Endothelial cell of umbilical vein (primary cell): ENCODE data around the gene FSTL4. TPM values are rescaled to one million over a fixed set of nuclear protein-coding genes. Genes with fewer than 3 reads are reported as not detected.
A peak's percentile ranks its signal among the peaks of the same experiment; 100 is the strongest.

ENCODE experiments used
- BruUV-seq: library from RNA; stranded (reverse); fragments of 400-500 nt; replicated peaks from 2 replicates; lab custom pipeline; 2021; lab: Mats Ljungman, UMichigan
- CTCF ChIA-PET: fragments of 300-600, 350-600 bp; sonication (Branson Sonifier 250); formaldehyde crosslinking; loops from one replicate; lab custom pipeline; 2021; ENCODE audit warnings: antibody characterized with exemption, inconsistent platforms; lab: Charles Lee
- POLR2A ChIA-PET: fragments of 300-600, 350-600 bp; sonication (Branson Sonifier 250); formaldehyde crosslinking; loops from one replicate; lab custom pipeline; 2021; ENCODE audit warnings: antibody characterized with exemption, inconsistent platforms; lab: Charles Lee
- DNase-seq: peaks from one replicate; pipeline ENCODE4 v3.0.0-alpha.2; 2011; ENCODE audit warnings: low read depth, low spot score
- FAIRE-seq: peaks from 2 replicates; lab custom pipeline; 2011; peaks lifted over from hg19 to GRCh38; lab: Jason Lieb, UNC
- H2AFZ ChIP-seq: 2 replicates; pipeline ENCODE4 v1.6.0; 2012; ENCODE audit warnings: low read depth, low read length, control low read depth, inconsistent platforms
- H3K27ac ChIP-seq: 2 replicates; pipeline ENCODE4 v1.5.1; 2011; ENCODE audit warnings: low read depth, mild to moderate bottlenecking, control low read depth, low read length, moderate library complexity; ENCODE audit not compliant: insufficient read depth
- H3K27me3 ChIP-seq, 2 experiments: 2 replicates each; pipeline versions ENCODE4 v1.6.0 to v1.6.1; 2011; ENCODE audit warnings: low read length in 2 of 2, mixed read lengths in 1 of 2; ENCODE audit not compliant: control insufficient read depth in 2 of 2, insufficient read depth in 2 of 2
- H3K36me3 ChIP-seq, 2 experiments: 2 replicates in 1 of 2; 3 replicates in 1 of 2; pipeline ENCODE4 v1.5.1; 2011; ENCODE audit warnings: low read length in 2 of 2, mild to moderate bottlenecking in 1 of 2, moderate library complexity in 1 of 2; ENCODE audit not compliant: control insufficient read depth in 2 of 2, insufficient read depth in 2 of 2; ENCODE audit errors: extremely low read depth in 1 of 2
- H3K4me1 ChIP-seq: 3 replicates; pipeline ENCODE4 v1.5.1; 2011; ENCODE audit warnings: mild to moderate bottlenecking, low read length; ENCODE audit not compliant: control insufficient read depth, insufficient read depth; ENCODE audit errors: extremely low read depth
- H3K4me2 ChIP-seq: 2 replicates; pipeline ENCODE4 v1.6.1; 2011; ENCODE audit warnings: low read length, control low read depth, mixed read lengths; ENCODE audit not compliant: insufficient read depth
- H3K4me3 ChIP-seq, 3 experiments: fragments of 200-600 bp in 1 of 3; sonication (generic), shearing (Covaris generic) in 1 of 3; replicated peaks in 1 of 3; 2 replicates each; pipeline ENCODE4 v1.5.1; 2011 to 2016; ENCODE audit warnings: control low read depth in 3 of 3, low read length in 3 of 3, mild to moderate bottlenecking in 2 of 3, inconsistent platforms in 1 of 3, low read depth in 1 of 3, moderate library complexity in 1 of 3; ENCODE audit not compliant: insufficient read depth in 1 of 3
- H3K79me2 ChIP-seq: 2 replicates; pipeline ENCODE4 v1.6.0; 2012; ENCODE audit warnings: low read length, inconsistent platforms; ENCODE audit not compliant: control insufficient read depth, insufficient read depth
- H3K9ac ChIP-seq: replicated peaks from 2 replicates; pipeline ENCODE3; 2011; ENCODE audit warnings: low read length, control low read depth; ENCODE audit not compliant: insufficient read depth; ENCODE audit errors: extremely low read depth
- H3K9me1 ChIP-seq: replicated peaks from 3 replicates; pipeline ENCODE4 v1.6.0; 2011; ENCODE audit warnings: mild to moderate bottlenecking, low read length; ENCODE audit not compliant: control insufficient read depth, insufficient read depth; ENCODE audit errors: extremely low read depth
- H3K9me3 ChIP-seq: replicated peaks from 2 replicates; pipeline ENCODE4 v1.5.1; 2012; ENCODE audit warnings: low read length, inconsistent platforms; ENCODE audit not compliant: control insufficient read depth, insufficient read depth
- H4K20me1 ChIP-seq: replicated peaks from 2 replicates; pipeline ENCODE3; 2011; ENCODE audit warnings: mild to moderate bottlenecking, low read length; ENCODE audit not compliant: control insufficient read depth, insufficient read depth; ENCODE audit errors: extremely low read depth
- EZH2 ChIP-seq: IDR thresholded peaks from 2 replicates; pipeline ENCODE4 v1.6.1; 2012; ENCODE audit warnings: borderline replicate concordance, low read depth, mild to moderate bottlenecking, moderate library complexity, low read length, inconsistent platforms; ENCODE audit not compliant: severe bottlenecking
- FOS ChIP-seq: IDR thresholded peaks from 2 replicates; pipeline ENCODE4 v1.6.1; 2011; ENCODE audit warnings: mild to moderate bottlenecking, low read length, moderate library complexity, borderline replicate concordance; ENCODE audit not compliant: insufficient read depth
- GATA2 ChIP-seq: IDR thresholded peaks from 2 replicates; pipeline ENCODE4 v1.7.0; 2011; ENCODE audit warnings: low read depth, mild to moderate bottlenecking, moderate library complexity, mixed read lengths, low read length; ENCODE audit not compliant: insufficient read length, insufficient read depth
- dilution Hi-C: fragments of 300-500 bp; cut with MboI; formaldehyde crosslinking; loops from one replicate; pipeline ENCODE4 v1.15.0; 2019; ENCODE audit warnings: low sequenced_read_pairs; ENCODE audit not compliant: extremely low pct_ligation_motif_present
- intact Hi-C: fragments of 100-400 bp; cut with micrococcal nuclease; formaldehyde crosslinking; loops from one replicate; pipeline ENCODE4 v1.10.0; 2022
- polyA plus RNA-seq, 4 experiments: library from polyadenylated mRNA; depleted of rRNA in 3 of 4; stranded (reverse) in 3 of 4; unstranded in 1 of 4; fragments of >200 nt; gene quantifications; 2 replicates each; pipeline versions ENCODE4 v1.2.1 to v1.2.3, GENCODE V29; 2011 to 2012; ENCODE audit warnings: missing spikeins in 1 of 4
- total RNA-seq: library from RNA; stranded (reverse); gene quantifications from 2 replicates; pipeline ENCODE4 v1.2.3, GENCODE V29; 2021
- TF ChIP-seq, protein P1 (sequence below), 2 donors: IDR thresholded peaks; 1 replicate in 1 of 2; 2 replicates in 1 of 2; pipeline ENCODE4 v1.5.1; 2011; ENCODE audit warnings: low read length in 2 of 2, mild to moderate bottlenecking in 2 of 2, moderate library complexity in 2 of 2, control low read depth in 1 of 2, inconsistent platforms in 1 of 2, low read depth in 1 of 2; ENCODE audit not compliant: insufficient read depth in 1 of 2; ENCODE audit errors: extremely low read depth in 1 of 2
- TF ChIP-seq, protein P2 (sequence below): IDR thresholded peaks from 2 replicates; pipeline ENCODE4 v1.6.1; 2011; ENCODE audit not compliant: insufficient read depth, insufficient read length

Gene FSTL4
- total and polyA plus RNA-seq, 2 donors (not counting 3 experiments of a cell fraction or from before 2014, with no cell fraction given), result 0.18 TPM; not detected in 1

DNA sequence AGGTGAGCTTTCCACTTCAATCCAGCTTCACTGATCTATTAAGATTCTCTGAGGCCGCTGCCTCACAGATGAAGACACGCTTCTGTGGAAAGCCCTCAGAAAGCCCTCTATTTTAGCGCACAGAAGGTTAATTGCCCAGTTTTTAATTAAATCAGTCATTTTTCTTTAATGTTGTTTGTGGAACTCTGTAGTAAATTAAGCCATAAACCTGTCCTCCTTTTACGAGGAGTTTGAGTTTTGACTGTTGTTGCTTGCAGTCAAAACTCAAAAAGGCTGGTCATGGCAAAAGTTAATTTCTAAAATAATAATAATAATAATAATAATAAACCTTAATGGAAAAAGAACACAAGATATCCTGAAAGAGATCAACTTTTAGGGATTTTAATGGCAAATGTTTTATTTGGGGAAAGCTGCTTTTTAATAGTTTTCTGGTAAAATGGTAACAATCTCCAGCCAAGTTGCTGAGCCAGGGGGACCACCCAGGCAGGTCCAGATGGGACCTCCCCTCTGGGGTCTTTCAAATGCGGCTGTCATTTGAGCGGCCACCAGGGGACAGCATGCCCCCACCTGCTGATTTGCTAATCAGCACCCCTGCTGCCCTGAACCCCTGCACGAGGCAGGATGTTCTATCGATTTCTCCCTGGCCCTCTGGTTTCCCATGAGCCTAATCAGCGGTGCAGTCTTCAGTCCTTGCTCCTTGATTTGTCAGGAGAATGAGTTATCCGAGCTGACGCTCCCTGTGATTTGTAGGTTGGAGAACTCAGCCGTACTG, 247.2 kb downstream of the FSTL4 start:
- BruUV-seq, result no TSS peak
- DNase-seq, result no peak
- H3K9ac ChIP-seq, result no peak overlapping the region
- no peak overlapping the region for H2AFZ ChIP-seq
- no peak overlapping the region for H3K27ac ChIP-seq
- peaks cover 8 to 17% of the 10 kb centered on the region in 2 experiments for H3K27me3 ChIP-seq
- H3K9me3 ChIP-seq, result no peaks in the 10 kb centered on the region
- H3K9me1 ChIP-seq, result no peaks in the 10 kb centered on the region
- H3K79me2 ChIP-seq, result no peaks in the 10 kb centered on the region
- no peak for FAIRE-seq
- no peak for TF ChIP-seq FOS
- TF ChIP-seq, protein P1, sequence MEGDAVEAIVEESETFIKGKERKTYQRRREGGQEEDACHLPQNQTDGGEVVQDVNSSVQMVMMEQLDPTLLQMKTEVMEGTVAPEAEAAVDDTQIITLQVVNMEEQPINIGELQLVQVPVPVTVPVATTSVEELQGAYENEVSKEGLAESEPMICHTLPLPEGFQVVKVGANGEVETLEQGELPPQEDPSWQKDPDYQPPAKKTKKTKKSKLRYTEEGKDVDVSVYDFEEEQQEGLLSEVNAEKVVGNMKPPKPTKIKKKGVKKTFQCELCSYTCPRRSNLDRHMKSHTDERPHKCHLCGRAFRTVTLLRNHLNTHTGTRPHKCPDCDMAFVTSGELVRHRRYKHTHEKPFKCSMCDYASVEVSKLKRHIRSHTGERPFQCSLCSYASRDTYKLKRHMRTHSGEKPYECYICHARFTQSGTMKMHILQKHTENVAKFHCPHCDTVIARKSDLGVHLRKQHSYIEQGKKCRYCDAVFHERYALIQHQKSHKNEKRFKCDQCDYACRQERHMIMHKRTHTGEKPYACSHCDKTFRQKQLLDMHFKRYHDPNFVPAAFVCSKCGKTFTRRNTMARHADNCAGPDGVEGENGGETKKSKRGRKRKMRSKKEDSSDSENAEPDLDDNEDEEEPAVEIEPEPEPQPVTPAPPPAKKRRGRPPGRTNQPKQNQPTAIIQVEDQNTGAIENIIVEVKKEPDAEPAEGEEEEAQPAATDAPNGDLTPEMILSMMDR (IDR thresholded peaks at IDR 0.05; ENCODE audit: extremely low read depth in 1 of 2, insufficient read depth in 1 of 2, low read depth in 1 of 2, low read length in 2 of 2), result peak in 1 of 2 donors; percentile 34
- TF ChIP-seq GATA2, result no peak
- TF ChIP-seq, protein P2, sequence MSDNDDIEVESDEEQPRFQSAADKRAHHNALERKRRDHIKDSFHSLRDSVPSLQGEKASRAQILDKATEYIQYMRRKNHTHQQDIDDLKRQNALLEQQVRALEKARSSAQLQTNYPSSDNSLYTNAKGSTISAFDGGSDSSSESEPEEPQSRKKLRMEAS, result no peak
- TF ChIP-seq EZH2, result no peak
- no peaks in the 10 kb centered on the region for H4K20me1 ChIP-seq
- H3K4me3 ChIP-seq, result no peak overlapping the region
- no peaks in the 10 kb centered on the region for H3K36me3 ChIP-seq
- CTCF ChIA-PET, result interaction anchor here (0.6 to 1.0 kb wide), 2 partner anchors 10 to 588 kb away, joined by 3 read pairs; no protein-coding TSS in a partner anchor
- POLR2A ChIA-PET, result no interaction called here
- no peak overlapping the region for H3K4me2 ChIP-seq
- intact Hi-C loops (no loop called here), dilution Hi-C loops (no loop called here)
- no peaks in the 10 kb centered on the region for H3K4me1 ChIP-seq
